Posterior cingulate gyrus (tissue), 11 donors: ENCODE results near the gene ARHGAP42.

Source experiments
- DNase-seq, 10 donors: peaks; one replicate each; pipeline versions ENCODE4 v3.0.0 to v3.0.0-alpha.2; 2020 to 2021; ENCODE audit warnings: mixed read lengths in 3 of 10
- intact Hi-C: fragments of 100-400 bp; cut with DNase I; formaldehyde crosslinking; loops from one replicate; pipeline ENCODE4 v1.15.1; 2023

ARHGAP42 gene

DNA sequence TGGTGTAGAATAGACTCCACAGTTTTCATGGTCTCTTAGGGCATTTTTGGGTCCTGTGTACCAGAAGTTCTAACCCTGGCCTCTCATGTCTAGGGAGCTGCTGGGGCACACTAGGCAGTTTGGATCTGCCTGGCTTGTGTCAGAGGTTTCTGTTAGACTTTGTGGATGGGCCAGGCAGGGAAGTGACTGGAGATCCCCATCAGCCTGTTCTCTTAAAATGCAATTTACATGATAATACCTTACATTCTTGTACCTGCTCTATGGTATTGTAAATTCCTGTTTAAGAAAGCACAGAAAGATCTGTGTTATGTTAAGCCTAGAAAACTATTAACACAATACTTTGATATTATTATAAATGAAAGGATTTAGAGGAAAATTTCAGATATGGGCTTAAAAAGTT, 104.0 kb downstream of the ARHGAP42 start:
- intact Hi-C loops = no loop called here
- no peak for DNase-seq

DNA sequence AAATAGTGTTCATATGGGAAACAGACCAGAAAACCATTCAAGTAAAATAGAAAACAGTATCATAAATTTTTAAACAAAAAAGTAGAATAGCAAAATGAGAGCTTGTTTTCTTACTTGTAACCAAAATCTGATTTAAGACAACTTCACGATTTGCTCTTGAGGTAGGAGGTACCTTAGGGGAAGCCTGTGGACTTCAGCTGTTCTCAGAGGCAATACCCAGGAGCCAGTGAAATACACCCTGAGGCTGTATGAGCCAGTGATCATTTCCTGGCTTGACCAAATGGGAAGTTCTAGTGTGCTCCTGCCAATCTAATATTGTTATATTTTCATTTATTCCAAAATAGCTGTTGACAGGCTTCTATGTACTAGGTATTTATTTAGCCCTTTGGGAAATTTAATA, 104.8 kb downstream of the ARHGAP42 start:
- intact Hi-C loops = no loop called here
- no peak for DNase-seq

DNA sequence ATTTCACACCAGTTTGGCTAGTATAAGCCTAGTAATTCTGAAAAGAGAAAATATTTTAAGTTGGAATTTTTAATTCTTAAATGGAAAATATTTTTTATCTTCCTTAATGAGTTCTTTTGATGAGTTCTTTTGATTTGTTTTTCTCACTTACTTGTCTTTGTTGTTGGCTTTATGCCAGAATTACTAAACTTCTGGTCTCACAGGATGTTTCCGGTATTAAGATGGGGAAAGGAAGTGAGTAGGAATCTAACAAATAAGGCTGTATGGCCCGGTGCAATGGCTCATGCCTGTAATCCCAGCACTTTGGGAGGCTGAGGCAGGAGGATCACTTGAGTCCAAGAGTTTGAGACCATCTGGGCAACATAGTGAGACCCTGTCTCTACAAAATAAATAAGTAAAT, 106.4 kb downstream of the ARHGAP42 start:
- intact Hi-C loops = no loop called here
- DNase-seq = no peak

DNA sequence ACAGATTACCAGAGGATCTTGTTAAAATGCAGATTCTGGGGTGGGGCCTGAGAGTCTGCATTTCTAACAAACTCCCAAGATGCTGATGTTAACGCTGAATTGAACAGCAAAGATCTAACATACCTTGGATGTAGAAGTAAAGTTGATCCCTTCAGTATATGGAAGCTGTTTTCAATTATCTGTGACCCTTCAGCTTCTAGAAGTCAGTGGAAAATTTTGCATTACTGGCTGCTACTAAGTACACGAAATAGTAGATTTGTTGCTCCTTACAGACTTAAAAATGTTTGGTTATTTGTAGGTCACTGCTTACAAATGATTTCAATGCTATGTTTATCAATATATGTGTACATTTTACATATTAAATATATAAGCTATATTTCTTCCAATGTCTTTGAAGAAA, 107.4 kb downstream of the ARHGAP42 start:
- no peak for DNase-seq
- intact Hi-C loops = no loop called here

DNA sequence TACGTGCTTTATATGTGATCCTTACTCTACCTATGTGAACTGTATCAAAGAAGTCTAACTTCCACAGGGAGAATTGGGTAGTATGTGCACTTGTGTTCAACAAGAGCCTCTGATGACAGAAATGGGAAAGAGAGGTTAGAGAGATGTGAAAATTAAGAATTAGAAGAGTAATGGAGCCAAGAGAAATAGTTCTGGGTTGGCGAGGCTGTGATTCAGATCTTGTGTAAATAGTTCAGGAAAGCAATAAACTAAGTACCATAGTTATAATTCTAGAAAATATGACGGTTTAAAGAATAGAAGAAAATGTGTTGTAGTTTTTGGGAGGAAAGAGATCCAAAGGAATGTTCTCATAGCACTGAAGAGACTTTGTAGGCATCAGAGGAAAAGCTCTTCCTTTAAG, 112.4 kb downstream of the ARHGAP42 start:
- no peak for DNase-seq
- intact Hi-C loops = no loop called here

- intact Hi-C loops = no loop called here
- DNase-seq = no peak
Measured at GRCh38 chr11:100800202-100800601, 113.1 kb downstream of the ARHGAP42 start.

- DNase-seq = no peak
- intact Hi-C loops = no loop called here
Measured at GRCh38 chr11:100801225-100801999, 114.3 kb downstream of the ARHGAP42 start.

- intact Hi-C loops = no loop called here
- no peak for DNase-seq
Measured at GRCh38 chr11:100805506-100806199, 118.6 kb downstream of the ARHGAP42 start.

DNA sequence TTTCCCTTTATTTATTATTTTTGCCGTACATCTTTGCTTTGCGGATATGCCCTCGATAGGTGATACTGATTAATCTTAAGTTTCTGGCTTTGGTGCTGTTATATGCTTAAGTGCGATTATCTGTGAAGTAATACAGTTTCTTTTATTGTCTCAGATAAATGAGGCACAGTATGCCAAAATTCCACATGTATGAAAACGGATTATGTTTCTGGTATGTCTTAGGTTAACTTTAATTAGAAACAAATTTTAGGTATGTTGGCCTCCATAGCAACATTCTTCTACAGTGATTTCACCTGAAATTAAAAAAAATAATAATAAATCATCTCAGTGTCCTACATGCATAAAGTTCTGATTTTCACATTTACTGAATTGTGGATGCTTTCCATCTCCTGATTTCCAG, 119.2 kb downstream of the ARHGAP42 start:
- intact Hi-C loops = no loop called here
- no peak for DNase-seq

DNA sequence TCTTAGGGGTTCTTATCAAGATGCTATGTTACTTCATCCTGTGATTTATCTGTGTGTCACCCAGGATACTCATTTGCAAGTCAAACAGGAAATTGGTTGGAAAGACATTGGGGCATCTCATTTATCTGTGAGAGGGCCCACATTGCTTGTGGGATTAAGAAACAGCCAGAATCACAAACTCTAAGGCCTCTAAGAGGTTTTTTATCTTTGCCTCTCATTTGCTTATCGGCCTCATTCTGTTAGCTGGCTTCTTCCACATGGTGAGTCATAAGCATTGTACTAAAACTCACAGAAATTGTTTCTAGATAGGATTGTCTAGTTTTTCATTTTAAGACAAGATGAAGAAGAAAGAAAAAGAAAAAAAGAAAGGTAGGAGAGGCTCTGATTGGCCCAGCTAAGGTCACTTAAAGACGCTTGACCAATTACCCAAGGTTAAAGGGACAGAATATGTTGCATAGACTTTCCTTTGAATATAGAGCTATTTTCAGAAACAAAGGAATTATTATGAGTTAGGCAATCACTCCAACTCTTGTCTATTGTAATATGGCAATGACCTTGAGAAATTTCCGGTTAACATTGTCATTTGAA, 121.9 kb downstream of the ARHGAP42 start:
- no peak for DNase-seq
- intact Hi-C loops = no loop called here

DNA sequence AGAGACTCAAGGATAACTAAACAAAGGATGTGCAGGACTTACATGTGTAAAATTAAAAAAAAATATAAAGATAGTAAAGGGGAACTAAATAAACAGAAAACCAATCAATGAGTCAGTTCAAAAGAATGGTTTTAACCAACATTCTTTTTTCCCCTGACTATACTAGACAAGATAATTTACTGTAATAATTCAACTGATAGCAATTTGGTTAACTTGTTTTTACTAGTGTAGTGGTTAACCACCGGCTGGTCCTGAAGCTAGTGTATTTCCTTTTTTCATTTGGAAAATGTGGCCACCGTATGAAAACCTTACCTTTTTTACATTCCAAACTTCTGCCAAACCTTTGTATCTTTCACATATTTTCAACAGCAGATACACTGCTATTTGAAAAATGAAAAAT, 123.1 kb downstream of the ARHGAP42 start:
- intact Hi-C loops = no loop called here
- DNase-seq = no peak

DNA sequence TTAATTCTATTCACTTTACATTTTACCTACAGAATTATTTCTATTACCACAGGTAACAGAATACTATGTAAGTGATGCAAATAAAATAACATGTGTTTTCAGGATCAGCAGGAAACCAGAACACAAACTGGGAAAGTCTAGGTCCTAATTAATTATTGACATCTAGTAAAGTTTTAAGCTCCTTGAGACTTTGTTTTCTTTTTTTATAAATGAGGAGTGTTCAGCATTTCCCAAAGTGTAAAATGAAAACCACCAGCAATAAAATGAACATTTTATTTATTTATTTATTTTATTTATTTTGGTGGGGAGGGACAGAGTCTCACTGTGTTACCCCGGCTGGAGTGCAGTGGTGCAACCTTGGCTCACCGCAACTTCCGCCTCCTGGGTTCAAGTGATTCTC, 123.6 kb downstream of the ARHGAP42 start:
- intact Hi-C loops = no loop called here
- DNase-seq = no peak

DNA sequence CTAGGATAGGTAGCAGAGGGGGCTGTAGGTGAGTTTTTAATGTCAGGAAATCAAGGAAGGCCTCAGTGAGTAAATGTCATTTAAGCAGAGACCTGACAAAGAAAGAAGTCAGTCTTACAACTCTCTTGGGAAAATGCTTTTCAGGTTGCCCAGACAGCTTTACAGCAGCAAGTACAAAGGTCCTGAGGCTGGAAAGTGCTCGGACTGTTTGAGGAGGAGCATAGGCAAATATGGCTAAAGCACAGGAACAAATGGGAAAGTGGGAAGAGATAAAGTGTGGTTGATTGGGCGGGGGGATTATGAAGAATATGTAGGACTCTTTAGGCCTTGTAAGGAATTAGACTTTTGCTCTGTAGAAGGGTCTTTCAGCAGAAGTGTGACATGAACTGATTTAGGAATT, 125.4 kb downstream of the ARHGAP42 start:
- intact Hi-C loops = no loop called here

DNA sequence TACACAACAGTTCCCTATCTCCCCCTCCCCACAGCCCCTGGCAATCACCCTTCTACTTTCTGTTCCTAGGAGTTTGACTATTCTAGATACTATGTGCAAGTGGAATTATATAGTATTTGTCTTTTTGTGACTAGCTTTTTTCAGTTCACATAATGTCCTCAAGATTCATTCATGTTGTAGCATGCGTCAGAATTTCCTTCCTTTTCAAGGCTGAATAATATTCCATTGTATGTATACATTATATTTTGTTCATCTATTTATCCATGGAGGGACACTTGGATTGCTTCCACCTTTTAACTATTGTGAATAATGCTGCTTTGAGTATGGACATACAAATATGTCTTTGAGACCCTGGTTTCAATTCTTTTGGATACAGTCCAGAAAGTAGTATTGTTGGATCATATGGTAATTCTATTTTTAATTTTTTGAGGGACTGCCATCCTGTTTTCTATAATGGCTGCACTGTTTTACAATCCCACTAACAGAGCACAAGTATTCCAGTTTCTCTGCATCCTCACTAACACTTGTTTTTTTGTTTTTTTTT, 128.8 kb downstream of the ARHGAP42 start:
- intact Hi-C loops = no loop called here
- no peak for DNase-seq

More for the DNA sequence above, 125.4 kb downstream of the ARHGAP42 start:
- DNase-seq = no peak

- intact Hi-C loops = no loop called here
- no peak for DNase-seq
Measured at GRCh38 chr11:100816823-100817222, 129.7 kb downstream of the ARHGAP42 start.

- no peak for DNase-seq
- intact Hi-C loops = no loop called here
Measured at GRCh38 chr11:100817620-100818019, 130.5 kb downstream of the ARHGAP42 start.

- intact Hi-C loops = loop anchor here (10.0 kb wide), 1 partner anchor 64 kb away; no protein-coding TSS in a partner anchor
- no peak for DNase-seq
Measured at GRCh38 chr11:100820621-100821020, 133.5 kb downstream of the ARHGAP42 start.

DNA sequence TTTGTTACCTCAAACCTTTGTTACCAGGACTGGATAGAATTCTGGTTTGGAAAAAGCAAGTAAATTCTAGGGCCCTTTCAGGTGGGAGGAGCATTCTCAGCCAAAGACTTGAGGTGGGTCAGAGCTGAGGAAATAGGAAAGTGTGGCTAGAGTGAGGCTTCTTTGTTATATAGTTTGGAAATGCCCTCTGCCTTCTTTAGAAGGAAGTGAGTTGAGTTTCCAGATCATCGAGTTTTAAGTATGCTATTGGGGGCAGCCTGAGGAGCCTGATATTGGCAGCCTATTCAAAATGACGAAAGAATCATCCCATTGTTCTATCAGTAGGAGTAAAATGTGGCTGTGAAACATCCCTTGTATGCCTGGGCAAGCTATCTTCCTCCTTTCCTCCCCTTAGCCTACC, 134.1 kb downstream of the ARHGAP42 start:
- intact Hi-C loops = loop anchor here (10.0 kb wide), 1 partner anchor 64 kb away; no protein-coding TSS in a partner anchor
- DNase-seq = no peak

GRCh38 chr11:100823360-100823759, 136.3 kb downstream of the ARHGAP42 start:
- intact Hi-C loops = loop anchor here (10.0 kb wide), 1 partner anchor 61 kb away; no protein-coding TSS in a partner anchor
- DNase-seq = no peak

- no peak for DNase-seq
- intact Hi-C loops = loop anchor here (10.0 kb wide), 1 partner anchor 61 kb away; no protein-coding TSS in a partner anchor
Measured at GRCh38 chr11:100824041-100824809, 137.1 kb downstream of the ARHGAP42 start.
